OCI-LY1 (cell line): ENCODE measurements around the gene SEMA3A.

Experiments
- H2AFZ ChIP-seq: fragments of 200-600 bp; sonication (generic), shearing (Covaris generic); 2 replicates; pipeline ENCODE4 v1.6.0; 2014; ENCODE audit warnings: antibody characterized with exemption, mild to moderate bottlenecking, low read length
- H3F3A ChIP-seq: fragments of 200-600 bp; sonication (generic), shearing (Covaris generic); 2 replicates; pipeline ENCODE4 v1.6.0; 2014; ENCODE audit warnings: mild to moderate bottlenecking, antibody characterized with exemption, low read length, moderate library complexity; ENCODE audit not compliant: insufficient read depth
- H3K27ac ChIP-seq: fragments of 200-600 bp; sonication (generic); 2 replicates; pipeline ENCODE4 v1.5.1; 2014; ENCODE audit warnings: low read length, mixed run types, mild to moderate bottlenecking, low read depth; ENCODE audit not compliant: poor library complexity, severe bottlenecking
- H3K27me3 ChIP-seq: fragments of 200-600 bp; sonication (generic); 2 replicates; pipeline ENCODE4 v1.6.0; 2014; ENCODE audit warnings: antibody characterized with exemption, mild to moderate bottlenecking, low read length, moderate library complexity; ENCODE audit not compliant: insufficient read depth
- H3K36me3 ChIP-seq: fragments of 200-600 bp; sonication (generic); 2 replicates; pipeline ENCODE4 v1.6.1; 2014; ENCODE audit warnings: mild to moderate bottlenecking, antibody characterized with exemption, low read length, moderate library complexity, mixed read lengths; ENCODE audit not compliant: insufficient read depth
- H3K4me1 ChIP-seq: fragments of 200-600 bp; sonication (generic); 2 replicates; pipeline ENCODE4 v1.5.1; 2014; ENCODE audit warnings: mild to moderate bottlenecking, low read length, moderate library complexity; ENCODE audit not compliant: insufficient read depth, severe bottlenecking
- H3K4me2 ChIP-seq: fragments of 200-600 bp; sonication (generic), shearing (Covaris generic); 2 replicates; pipeline ENCODE4 v1.6.1; 2014; ENCODE audit warnings: low read length
- H3K4me3 ChIP-seq: fragments of 200-600 bp; sonication (generic); 2 replicates; pipeline ENCODE4 v1.5.1; 2014; ENCODE audit warnings: low read length, low read depth, mild to moderate bottlenecking, mixed read lengths; ENCODE audit not compliant: poor library complexity, severe bottlenecking
- H3K79me2 ChIP-seq: fragments of 200-600 bp; shearing (Covaris generic); 2 replicates; pipeline ENCODE4 v1.6.1; 2016; ENCODE audit warnings: mixed run types, low read length, mixed read lengths; ENCODE audit not compliant: insufficient read depth
- H3K9ac ChIP-seq: fragments of 200-600 bp; sonication (generic), shearing (Covaris generic); 2 replicates; pipeline ENCODE4 v1.6.1; 2014; ENCODE audit warnings: mild to moderate bottlenecking, low read length, mixed read lengths
- H3K9me2 ChIP-seq: fragments of 200-600 bp; sonication (generic), shearing (Covaris generic); 2 replicates; pipeline ENCODE4 v1.6.1; 2014; ENCODE audit warnings: low read depth, mild to moderate bottlenecking, low read length, mixed read lengths
- H3K9me3 ChIP-seq: fragments of 200-600 bp; shearing (Covaris generic); 2 replicates; pipeline ENCODE4 v1.6.1; 2014; ENCODE audit warnings: low read length, mixed read lengths
- H4K20me1 ChIP-seq: fragments of 200-600 bp; sonication (generic), shearing (Covaris generic); 2 replicates; pipeline ENCODE4 v1.6.0; 2016; ENCODE audit warnings: mild to moderate bottlenecking, low read length; ENCODE audit not compliant: insufficient read depth
- CTCF ChIP-seq: fragments of 200-600 bp; sonication (generic), shearing (Covaris generic); IDR thresholded peaks from 2 replicates; pipeline ENCODE4 v1.5.1; 2017; ENCODE audit warnings: mild to moderate bottlenecking, antibody characterized with exemption, low read length, moderate library complexity, mixed read lengths
- EZH2 ChIP-seq: fragments of 200-600 bp; sonication (generic), shearing (Covaris generic); IDR thresholded peaks from 2 replicates; pipeline ENCODE4 v1.8.0; 2017; ENCODE audit warnings: borderline replicate concordance, mixed run types, mild to moderate bottlenecking, antibody characterized with exemption, low read length, moderate library complexity, mixed read lengths

Gene SEMA3A

GRCh38 chr7:84175461-84175860, 19.1 kb downstream of the SEMA3A start:
- Histone ChIP-seq H3K4me1 (no peaks in the 10 kb centered on the region), H3K27ac (no peak overlapping the region), H3K4me3 (no peak overlapping the region), H3K79me2 (no peaks in the 10 kb centered on the region), H3F3A (no peaks in the 10 kb centered on the region), H3K27me3 (no peaks in the 10 kb centered on the region), H2AFZ (no peak overlapping the region), H3K9me2 (no peaks in the 10 kb centered on the region), H3K9me3 (peaks cover 4% of the 10 kb centered on the region; the same call in 1 of the 2 replicates), H4K20me1 (no peaks in the 10 kb centered on the region), H3K36me3 (no peaks in the 10 kb centered on the region), H3K4me2 (no peak overlapping the region), H3K9ac (no peak overlapping the region)
- TF ChIP-seq EZH2 (no peak), CTCF (no peak)

- H3K9me3 ChIP-seq, result peaks cover 4% of the 10 kb centered on the region; the same call in 1 of the 2 replicates
- no peaks in the 10 kb centered on the region for H3K9me2 ChIP-seq
- no peaks in the 10 kb centered on the region for H3F3A ChIP-seq
- no peak overlapping the region for H2AFZ ChIP-seq
- H3K9ac ChIP-seq, result no peak overlapping the region
- H3K4me1 ChIP-seq, result no peaks in the 10 kb centered on the region
- no peak overlapping the region for H3K4me2 ChIP-seq
- H3K27me3 ChIP-seq, result no peaks in the 10 kb centered on the region
- no peak overlapping the region for H3K4me3 ChIP-seq
- no peaks in the 10 kb centered on the region for H3K79me2 ChIP-seq
- no peaks in the 10 kb centered on the region for H3K36me3 ChIP-seq
- H4K20me1 ChIP-seq, result no peaks in the 10 kb centered on the region
- no peak overlapping the region for H3K27ac ChIP-seq
- TF ChIP-seq CTCF (no peak), EZH2 (no peak)
Observed at GRCh38 chr7:84170646-84171045, 23.9 kb downstream of the SEMA3A start.

GRCh38 chr7:84162584-84162983, 32.0 kb downstream of the SEMA3A start:
- Histone ChIP-seq H4K20me1 (no peaks in the 10 kb centered on the region), H3K27ac (no peak overlapping the region), H3K27me3 (no peaks in the 10 kb centered on the region), H2AFZ (0 out of 2 replicates have a peak overlapping the region, but pooled peaks have one; percentile 10), H3K9ac (no peak overlapping the region), H3K36me3 (no peaks in the 10 kb centered on the region), H3K4me2 (no peak overlapping the region), H3F3A (no peaks in the 10 kb centered on the region), H3K9me2 (no peaks in the 10 kb centered on the region), H3K4me1 (no peaks in the 10 kb centered on the region), H3K9me3 (no peaks in the 10 kb centered on the region), H3K4me3 (no peak overlapping the region), H3K79me2 (no peaks in the 10 kb centered on the region)
- no peak for TF ChIP-seq EZH2
- TF ChIP-seq CTCF, result no peak
